Stimulated activated naive CD4-positive, alpha-beta T cell (primary cell): ENCODE measurements around the gene FECH.
A peak's percentile ranks its signal among the peaks of the same experiment; 100 is the strongest.

ENCODE experiments used
- DNase-seq, 6 experiments: peaks; one replicate each; lab custom pipeline; 2025; lab: John Stamatoyannopoulos, UW

FECH gene

DNA sequence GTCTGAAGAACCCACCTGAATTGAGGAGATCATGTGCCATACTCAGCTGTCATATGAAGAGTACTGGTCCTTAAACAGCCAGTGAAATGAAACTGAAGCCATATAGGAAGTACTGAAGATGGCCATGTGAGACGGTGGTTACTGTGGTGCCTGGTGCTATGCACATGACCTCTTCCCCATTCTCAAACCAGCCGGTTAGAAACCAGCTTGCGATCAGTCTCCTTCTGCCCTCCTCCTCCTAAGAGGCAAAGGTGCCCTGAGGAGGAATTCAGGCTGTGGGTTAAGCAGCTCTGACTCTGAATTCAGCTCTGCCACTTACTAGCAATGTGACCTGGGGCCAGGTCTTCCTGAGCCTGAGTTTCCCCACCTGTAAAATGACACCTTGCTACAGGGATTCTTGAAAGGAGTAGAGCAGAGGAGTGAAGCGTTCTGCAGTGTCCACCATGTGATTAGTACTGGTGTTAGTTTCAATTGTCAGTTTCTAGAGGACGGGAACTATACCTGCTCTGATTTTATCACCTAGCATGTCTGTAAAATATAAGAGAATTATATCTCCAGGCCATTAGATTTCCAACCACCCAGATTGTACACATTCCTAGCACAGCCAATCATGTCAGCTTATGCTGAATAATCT is 5.1 kb downstream of the FECH start:
- no peak for DNase-seq

DNA sequence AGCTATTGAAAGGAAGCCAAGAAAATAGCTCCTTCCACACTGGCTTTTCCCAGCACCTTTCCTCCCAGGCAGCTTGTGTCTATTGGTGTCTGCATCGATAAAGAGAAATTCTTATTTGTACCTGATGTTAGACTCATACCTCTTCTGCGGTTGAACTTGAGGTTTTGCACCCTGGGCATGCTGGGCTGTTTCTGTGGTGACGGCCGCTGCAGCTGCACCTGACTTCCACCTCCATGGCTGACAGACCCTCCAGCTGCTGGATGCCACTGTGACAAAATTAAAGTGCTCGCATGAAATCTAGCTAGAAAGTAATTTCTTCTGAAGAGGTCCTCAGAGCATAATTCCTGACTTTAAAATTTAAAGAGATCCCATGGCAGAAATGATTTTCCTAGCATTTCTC is 6.6 kb downstream of the FECH start:
- no peak for DNase-seq

DNA sequence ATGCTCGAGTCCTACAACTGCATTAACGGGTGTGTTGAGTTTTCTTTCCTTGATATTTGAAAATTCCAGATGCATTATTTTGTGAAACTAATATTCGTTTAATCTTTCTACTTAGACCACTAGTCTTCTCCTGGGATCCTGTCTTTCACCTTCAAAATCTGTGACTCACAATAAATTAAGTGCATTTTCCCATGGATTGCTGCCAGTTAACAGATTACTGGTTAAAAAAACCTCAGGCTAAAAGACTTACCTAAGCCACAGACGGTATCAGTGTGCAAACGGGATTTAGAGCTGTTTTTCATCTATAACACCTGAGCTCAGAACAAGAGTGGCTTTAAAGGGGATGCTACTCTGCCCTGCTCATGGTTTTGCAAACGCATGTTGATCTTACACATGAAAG is 10.2 kb downstream of the FECH start:
- no peak for DNase-seq

DNA sequence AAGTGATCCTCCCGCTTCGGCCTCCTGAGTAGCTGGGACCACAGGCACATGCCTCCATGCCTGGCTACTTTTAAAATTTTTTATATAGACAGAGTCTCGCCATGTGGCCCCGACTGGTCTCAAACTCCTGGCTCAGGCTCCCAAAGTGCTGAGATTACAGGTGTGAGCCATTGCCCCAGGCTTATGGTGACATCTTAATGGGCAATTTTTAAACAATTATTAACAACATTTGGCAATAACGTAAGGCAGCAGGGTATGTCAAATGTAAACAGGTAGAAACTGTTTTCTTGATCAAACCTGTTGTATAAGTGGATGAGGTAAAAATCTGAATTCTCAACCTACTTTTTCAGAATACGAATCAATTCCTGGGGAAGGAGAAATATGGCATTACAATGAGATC is 11.0 kb downstream of the FECH start:
- DNase-seq, result no peak

DNA sequence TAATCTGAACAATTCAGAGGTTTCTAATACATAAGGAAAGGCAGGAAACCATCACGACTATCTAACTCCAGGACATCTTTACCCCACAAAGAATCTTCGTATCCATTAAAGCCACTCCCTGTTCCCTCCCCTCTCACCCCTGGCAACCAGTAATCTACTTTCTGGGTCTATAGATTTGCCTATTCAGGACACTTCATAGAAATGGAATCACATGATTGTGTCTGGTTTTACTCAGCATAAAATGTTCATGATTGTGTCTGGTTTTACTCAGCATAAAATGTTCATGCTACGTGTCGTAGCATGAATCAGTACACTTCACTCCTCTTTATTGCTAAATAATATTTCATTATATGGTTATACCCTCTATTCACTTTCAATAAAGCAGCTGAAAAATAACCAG is 11.6 kb downstream of the FECH start:
- DNase-seq, result no peak

DNA sequence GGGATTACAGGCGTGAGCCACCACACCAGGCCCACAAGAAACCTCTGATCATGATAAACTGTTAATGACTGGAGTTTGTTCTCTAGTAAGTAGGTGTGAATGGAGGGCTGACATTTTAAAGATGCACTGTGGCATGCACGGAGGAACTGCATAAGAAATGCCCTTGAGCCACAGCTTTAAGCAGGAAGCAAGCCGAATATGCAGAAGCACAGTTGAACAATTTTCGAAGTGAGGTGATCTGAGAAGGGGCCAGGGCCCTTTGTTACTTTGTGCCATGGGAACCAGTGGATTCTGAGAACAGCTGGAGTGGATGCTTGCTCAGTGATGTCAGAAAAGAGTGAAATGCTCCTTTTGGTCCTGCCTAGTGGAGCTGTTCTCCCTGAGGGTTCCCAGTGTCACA is 16.3 kb downstream of the FECH start:
- no peak for DNase-seq

DNA sequence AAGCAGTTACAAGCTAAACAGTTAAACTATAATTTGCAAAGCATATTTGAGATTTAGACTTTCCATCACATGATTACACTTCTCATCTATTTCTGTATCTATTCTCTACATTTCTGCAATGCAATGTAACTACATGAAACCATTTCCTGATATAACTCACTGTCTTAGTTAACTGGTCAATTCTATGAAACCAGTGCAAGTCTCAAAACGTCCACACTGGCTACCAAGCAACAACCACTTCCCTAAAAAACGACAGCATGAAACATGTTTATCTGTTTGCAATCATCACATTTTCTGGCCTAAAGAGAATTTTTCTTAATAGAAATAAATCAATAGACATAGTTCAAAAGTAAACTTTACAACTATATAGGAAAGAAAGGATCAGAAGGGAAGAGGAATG is 17.4 kb downstream of the FECH start:
- no peak for DNase-seq

DNA sequence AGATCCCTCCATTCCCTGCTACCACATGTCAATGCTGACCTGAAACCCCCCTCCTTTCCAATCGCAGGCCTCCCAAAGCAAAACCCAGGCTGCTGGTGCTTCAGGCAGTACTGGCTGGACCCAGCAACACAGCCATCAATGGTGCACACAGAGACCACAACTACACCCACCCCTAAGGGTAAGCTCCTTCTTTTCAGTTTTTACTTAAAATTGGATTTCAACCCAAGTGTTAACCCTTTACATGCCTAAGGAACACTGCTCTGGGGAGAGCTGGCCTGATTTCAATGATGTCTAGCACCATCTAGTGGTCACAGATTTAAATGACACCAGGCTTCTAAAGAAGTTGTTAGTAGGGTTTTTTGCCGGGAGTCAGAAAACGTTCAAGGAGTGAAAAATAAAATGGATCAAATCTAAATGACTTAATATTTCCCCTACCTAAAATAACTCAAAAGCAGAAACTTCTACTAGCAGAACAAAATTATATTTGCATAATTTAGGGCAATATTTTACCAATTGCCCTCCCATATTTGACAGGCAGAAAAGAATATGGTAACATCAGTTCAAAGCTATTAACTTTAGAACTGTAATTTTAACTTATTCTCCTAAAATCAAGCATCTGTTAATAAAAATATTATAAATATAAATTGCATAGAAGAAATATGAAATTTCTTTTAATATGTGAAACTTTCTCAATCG is 24.6 kb downstream of the FECH start:
- peak in 4 of 6 experiments; percentile 2 to 62 (median 30) for DNase-seq

DNA sequence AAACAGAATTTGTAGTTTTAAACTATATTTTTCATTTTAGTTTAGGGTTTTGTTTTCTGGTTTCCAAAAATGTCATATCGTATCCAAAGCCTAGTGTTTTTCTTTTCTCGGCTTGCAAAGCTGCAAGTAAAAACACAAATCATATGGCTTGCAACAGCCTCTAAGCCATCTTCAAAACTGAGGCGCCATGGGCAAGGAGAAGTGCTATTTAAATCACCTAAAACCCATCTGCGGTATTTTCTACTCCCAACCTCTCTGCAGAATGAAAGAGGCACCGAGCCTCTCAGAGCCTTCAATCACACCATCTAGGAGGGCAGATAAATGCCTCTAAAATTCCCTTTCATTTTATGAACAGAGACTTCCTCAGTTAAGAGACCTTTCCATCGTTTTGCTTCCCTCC is 25.2 kb downstream of the FECH start:
- DNase-seq, result no peak

DNA sequence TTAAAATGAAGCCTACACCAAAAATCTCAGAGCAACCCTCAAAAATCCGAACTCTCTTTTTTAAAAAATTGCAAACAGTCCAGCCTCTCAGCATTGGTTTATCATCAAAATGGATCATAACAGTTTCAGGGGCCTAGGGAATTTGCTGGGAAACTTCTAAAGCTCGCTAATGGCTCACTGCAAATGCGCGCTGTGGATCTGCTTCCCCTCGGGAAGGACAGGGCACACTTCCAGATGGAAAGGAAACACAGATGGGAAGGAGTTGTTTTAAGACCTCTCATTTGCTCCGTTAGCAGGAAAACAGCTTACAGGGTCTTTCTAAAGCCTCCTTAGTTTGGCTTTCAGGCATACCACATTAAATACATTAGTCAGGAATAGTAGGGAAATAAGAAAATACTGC is 27.2 kb downstream of the FECH start:
- no peak for DNase-seq

DNA sequence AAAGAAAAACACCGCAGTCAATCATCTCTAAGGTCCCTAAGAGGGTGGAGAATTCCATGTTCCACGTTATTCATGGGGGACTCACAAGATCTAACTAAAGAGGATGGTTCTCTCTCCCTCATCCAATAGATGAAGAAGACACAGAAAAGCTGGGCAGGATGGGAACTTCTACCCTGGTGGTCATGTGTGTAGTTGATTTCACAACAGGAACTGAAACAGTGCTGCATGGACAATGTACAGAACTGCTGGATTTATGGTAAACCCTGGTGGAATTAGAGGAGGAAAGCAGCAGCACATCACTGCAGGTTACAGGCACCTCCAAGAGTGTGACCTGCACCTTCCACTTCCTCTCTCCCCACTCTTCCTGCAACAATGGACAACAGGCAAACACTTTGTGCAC is 31.4 kb downstream of the FECH start:
- DNase-seq, result no peak

DNA sequence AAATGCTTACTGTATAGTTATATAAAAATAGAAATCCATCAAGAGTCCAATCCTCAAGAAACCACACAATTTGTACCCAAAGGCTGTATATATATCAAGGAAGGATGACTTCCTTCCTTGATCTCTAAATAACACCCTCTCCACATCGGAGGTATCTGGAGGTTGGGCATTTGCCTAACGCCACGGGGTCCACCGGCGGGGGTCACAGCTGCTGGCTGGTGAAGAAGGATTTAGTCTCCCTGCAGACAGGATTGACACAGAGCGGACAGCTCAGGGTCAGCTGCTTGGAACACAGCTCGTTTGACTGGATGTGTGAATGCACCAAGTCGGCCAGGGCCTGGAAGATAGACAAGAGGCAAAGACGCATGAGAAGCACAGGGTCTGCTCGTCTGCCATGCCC is 36.0 kb downstream of the FECH start:
- DNase-seq, result no peak

DNA sequence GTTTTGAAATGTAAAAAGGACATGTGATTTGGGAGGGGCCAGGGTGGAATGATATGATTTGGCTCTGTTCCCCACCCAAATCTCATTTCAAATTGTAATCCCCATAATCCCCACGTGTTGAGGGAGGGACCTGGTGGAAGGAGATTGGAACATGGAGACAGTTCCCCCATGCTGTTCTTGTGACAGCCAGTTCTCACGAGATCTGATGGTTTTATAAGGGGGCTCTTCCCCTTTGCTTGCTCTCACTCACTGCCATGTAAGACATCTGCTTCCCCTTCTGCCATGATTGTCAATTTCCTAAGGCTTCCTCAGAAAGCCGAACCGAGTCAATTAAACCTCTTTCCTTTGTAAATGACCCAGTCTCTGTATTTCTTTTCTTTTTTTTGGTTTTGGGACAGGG is 39.2 kb downstream of the FECH start:
- DNase-seq, result no peak

DNA sequence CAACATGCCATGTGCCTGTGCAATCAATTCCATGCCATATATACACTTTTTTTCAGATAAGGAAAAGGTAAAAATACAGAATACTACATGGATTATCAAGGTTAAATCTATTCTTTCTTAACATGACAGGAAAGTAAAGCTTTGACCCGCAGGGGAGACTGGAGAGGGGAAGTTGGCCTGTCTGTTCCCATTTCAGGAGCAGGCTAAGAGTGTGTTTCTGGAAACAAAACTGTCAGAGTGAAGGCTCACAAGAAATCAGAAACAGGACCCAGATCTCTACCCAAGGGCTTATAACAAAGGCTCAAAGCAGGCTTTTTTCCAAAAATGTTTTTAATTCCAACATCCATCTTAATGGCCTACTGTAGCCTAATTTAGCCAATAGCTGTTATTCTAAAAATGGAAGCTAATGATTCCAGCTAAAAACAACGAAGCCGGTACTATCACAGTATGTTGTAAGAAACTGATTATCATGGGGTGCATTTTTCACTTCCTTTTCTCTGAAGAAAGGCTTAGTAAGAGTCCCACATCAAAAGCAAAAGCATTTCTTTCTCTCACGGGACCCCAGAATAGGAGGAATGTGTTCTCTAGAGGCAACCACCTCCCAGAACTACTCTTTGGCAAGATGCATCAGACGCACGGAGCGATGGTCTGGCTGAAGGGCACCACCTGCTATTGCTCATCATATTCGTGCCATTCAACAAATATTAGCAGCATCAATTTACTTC is 41.4 kb downstream of the FECH start:
- DNase-seq, result no peak

DNA sequence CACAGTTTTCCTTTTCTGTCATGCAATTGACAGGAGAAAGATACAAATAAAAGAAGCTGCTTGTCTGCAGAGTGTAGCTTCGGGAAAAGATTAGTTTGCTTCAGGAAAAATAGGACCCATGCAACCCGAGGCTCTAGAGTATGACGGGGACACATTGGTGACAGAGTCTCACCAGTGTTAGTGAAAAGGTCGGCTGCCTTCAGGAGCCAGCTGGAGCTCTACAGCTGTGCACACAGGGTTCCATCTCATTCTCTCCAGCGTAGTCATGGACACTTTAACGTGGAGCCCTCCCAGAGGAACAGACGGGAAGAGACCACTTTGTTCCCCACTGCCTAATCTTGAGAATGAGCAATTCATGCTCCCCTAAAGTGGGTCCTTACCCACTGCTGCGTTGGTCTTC is 42.9 kb downstream of the FECH start:
- no peak for DNase-seq

DNA sequence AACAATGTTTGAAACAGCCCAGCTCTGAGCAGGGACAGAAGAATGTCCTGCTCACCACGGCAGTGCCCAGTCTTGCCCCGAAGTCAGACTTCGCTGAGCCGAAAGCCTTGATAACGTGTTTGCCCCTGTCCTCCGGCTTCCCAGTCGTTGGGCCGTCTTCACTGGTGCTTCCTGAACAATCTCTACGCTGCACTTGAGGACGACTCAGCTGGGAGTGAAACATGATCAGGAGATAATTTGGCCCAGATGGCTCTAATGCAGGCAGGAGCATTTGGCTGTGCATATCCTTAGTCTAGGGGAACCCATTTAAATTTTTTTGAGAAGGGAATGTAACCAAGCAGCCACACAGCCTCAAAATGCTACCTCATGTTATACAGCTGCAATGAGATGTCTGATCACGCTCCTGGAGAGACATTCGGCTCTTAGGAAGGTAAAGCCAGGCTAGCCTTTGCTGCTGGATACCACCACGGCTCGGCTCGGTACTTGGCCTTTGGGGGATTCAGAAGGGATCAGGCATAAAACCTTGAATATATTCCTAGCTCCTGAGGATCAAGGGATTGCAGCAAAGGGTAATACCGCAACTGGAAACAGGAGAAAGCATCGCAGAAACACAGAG is 43.6 kb downstream of the FECH start:
- no peak for DNase-seq

DNA sequence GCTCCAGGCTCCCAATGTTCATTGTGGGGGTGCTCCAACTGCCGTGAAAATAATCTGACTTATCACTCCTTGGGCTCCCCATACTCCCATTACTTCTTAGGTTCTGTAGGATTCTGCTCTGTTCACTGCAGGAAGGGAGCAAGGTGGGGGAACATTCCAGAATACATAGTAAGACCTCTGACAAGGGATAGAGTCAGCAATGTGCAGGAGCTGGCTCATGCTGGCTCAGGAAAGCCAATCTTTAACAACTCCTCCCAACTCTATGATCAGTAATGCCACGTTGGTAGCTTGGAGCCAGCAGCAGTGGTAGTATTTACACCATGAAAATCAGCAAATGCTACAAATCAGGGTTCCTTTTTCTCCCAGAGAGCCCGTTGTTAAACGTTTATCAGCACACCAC is 44.4 kb downstream of the FECH start:
- no peak for DNase-seq

DNA sequence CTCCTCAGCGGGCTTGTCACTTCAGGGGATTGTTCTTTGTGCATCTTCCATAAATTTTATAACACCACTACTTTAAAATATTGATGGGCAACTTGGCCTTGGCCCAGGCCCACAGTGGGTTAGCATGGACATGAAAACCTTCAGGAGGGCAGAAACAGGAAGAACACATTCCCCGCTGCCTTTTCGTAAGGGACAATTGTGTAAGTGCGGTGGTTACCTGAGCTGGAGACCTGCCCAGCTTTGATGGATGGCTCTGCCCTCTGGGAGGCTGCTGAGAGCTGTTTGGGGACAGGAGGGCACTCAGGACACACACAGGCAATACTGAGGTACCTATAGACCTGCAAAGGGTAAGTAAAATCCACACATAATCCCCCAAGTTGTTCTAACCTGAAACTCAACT is 46.8 kb downstream of the FECH start:
- DNase-seq, result no peak

DNA sequence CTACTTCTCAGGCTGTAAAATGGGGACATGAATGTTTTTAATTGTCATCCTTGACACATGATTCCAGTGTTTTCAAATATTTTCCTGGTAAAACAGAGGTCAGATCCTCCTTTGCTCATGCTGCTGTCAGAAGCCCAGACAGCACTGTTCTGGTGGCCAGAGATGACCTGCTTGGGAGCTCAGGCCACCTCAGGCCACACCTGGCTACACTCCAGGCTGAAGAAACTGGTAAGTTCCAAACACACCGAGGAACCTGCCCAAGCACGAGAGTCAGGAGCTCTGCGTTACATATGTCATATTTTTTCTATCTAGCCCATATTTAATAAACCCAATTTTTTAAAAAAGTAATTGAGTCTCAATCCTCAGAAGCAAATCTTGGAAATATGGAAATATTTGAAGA is 47.9 kb downstream of the FECH start:
- no peak for DNase-seq

DNA sequence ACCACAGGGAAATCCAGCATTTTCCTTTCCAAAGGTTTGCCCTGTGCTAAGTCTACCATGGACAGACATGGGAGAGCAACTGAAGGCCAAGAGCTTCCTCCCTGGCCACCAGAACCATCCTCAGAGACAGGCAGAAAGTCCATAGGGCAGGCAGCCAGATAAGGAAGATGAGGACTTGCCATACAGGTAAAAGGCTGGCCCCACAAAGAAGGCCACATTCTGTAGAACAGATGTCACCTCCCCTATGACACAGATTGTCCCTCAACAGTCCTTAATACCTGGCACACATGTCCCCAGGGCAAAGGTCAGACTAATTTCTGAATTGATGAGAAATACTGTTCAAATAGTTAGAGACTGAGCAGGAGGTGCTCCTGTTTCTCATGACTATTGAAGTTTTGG is 52.0 kb downstream of the FECH start:
- DNase-seq, result no peak

DNA sequence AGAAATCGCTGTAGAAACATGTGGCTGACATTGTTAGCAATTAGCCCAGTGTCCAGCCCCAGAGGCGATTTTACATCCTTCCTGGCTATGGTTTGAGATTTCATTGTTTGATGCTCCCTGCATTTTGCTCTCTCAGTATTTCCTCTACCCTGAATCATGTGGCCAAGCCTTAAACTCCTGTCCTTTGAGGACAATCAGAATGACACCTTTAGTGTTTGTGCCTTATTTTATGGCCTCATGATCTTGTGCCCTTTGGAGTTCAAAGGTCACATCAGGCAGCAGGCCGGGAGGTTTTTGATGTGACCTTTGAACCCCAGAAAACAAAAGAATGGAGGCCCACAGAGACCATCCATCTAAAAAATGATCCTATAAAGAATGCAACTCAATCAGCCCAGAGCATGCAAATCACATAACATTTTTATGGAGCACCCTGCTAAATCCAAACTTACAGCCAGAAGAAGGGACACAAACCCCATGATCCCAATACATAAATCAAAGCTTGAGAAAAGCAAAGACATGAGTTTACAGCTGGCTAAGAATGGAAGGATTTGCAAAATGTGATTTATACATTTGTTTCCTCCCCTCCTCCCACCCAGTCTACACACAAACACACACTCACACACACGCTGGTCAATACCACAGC is 52.5 kb downstream of the FECH start:
- no peak for DNase-seq

DNA sequence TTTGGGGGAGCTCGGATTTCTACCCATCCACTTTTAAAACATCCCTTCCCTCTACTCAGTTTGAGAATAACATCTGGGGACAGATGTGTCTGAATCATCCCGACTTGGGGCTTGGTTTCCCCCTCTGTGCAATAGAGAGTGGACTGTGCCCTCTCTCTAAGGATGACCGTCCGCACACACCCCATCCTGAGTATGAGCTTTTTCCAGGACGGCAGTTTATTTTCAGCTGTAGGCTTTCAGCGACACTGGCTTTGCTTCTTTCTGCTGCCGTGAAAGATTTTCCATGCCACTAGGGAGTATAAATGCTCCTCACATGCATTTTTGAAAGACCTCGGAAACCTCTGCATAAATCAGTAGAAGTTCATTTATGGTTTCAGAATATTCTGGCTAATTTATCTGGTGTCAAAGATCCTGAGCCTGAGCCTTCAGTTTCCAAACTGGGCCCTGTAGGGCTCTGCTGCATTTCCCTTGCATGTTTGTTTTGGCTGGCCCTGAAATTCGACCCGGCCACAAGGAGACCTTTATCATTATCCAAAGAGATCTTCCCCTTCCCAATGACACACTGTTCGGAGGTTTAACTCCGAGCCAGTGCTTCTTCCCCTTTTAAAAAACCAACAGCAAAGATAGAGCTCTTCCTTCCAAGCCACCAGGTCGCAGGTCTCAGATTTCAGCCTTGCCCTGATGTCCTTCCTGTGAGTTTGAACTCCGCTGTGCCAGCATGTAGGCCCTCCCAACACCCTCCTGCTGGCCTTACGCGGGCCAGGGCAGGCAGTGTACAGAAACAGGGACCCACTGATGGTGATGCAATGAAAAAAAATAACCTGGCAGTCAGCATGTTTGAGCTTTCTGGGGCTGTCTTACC is 53.3 kb downstream of the FECH start:
- no peak for DNase-seq
